Stimulated activated naive B cell treated with anti-CD40 and anti-IgM and Interleukin-4, amounts not matched to agents 10 μg/mL and 1 μg/mL and 100 μg/mL, for 72 hours (primary cell): ENCODE measurements around the gene NRTN.

Experiments used
- ATAC-seq, 2 donors: fragments of 150-1000 bp; cut with Tn5 transposase; replicated peaks; 2 replicates each; pipeline ENCODE4 v1.10.0; 2021; ENCODE audit warnings: moderate library complexity in 1 of 2
- DNase-seq: peaks from one replicate; pipeline ENCODE4 v3.0.0; 2021
- H3K27ac Mint-ChIP-seq: one replicate; pipeline ENCODE4 v1.8.0; 2022; ENCODE audit warnings: mild to moderate bottlenecking, mixed read lengths
- H3K27me3 Mint-ChIP-seq, 2 donors: one replicate each; pipeline ENCODE4 v1.8.0; 2022; ENCODE audit warnings: mixed read lengths in 2 of 2
- H3K36me3 Mint-ChIP-seq, 2 donors: one replicate each; pipeline ENCODE4 v1.8.0; 2022; ENCODE audit warnings: mixed read lengths in 2 of 2, mild to moderate bottlenecking in 1 of 2
- H3K4me1 Mint-ChIP-seq, 2 donors: one replicate each; pipeline ENCODE4 v1.8.0; 2022; ENCODE audit warnings: mixed read lengths in 2 of 2, mild to moderate bottlenecking in 1 of 2
- H3K4me3 Mint-ChIP-seq, 2 donors: one replicate each; pipeline ENCODE4 v1.8.0; 2022; ENCODE audit warnings: mild to moderate bottlenecking in 2 of 2, mixed read lengths in 2 of 2, moderate library complexity in 1 of 2
- H3K9me3 Mint-ChIP-seq, 2 donors: one replicate each; pipeline ENCODE4 v1.8.0; 2022; ENCODE audit warnings: mixed read lengths in 2 of 2, mild to moderate bottlenecking in 1 of 2

Gene NRTN

GRCh38 chr19:5785423-5785822 is 19.4 kb upstream of the NRTN start:
- no peak overlapping the region for H3K4me3 Mint-ChIP-seq
- H3K9me3 Mint-ChIP-seq: peaks cover 0 to 4% of the 10 kb centered on the region in 2 donors
- ATAC-seq (no peak), DNase-seq (no peak)
- peaks cover 33 to 52% of the 10 kb centered on the region in 2 donors for H3K36me3 Mint-ChIP-seq
- peaks cover 12 to 23% of the 10 kb centered on the region in 2 donors for H3K4me1 Mint-ChIP-seq
- H3K27me3 Mint-ChIP-seq: no peaks in the 10 kb centered on the region
- H3K27ac Mint-ChIP-seq: no peak overlapping the region

DNA sequence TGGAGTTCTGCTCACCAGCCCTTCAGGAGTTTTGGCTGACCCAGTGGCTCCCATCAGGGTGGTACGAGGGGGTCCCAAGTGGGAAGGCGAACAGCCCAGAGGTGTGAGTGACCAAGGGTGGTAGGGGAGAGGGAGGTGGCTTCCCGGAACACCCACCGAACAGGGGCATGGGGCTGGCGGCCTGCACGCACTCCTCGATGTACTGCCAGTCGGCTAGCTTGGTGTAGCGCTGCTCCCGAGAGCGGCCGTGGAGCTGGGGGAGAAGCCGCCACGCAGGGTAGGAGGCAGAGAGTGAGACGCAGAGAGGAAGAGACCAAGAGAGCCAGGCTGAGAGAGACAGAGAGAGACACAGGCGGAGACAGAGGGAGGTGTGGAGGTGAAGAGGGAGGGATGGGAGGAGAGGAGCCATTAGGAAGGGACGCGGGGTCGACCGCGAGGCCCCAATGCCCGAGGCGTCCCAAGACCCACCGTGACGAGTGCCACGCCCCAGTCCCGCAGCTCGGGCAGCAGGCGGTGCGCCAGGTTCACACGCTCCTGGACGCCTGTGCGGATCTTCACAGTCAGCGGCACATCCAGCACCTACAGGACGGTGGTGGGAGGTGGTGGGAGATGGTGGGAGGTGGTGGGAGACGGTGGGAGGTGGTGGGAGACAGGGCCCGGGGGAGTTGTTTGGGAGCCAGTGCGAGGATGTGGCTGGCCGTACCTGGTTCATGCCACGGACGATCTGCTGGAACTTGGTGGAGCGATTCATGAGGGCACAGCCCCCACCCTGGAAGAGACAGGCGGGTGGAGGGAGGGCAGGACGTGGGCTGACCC is 18.1 kb upstream of the NRTN start:
- Mint-ChIP-seq H3K27me3 (no peaks in the 10 kb centered on the region), H3K4me1 (peaks cover 16 to 24% of the 10 kb centered on the region in 2 donors), H3K9me3 (peaks cover 0 to 5% of the 10 kb centered on the region in 2 donors), H3K27ac (no peak overlapping the region), H3K4me3 (no peak overlapping the region), H3K36me3 (peaks cover 38 to 59% of the 10 kb centered on the region in 2 donors)
- DNase-seq (no peak), ATAC-seq (no peak)

- peaks cover 0 to 5% of the 10 kb centered on the region in 2 donors for H3K9me3 Mint-ChIP-seq
- no peak for ATAC-seq
- DNase-seq: no peak
- H3K27ac Mint-ChIP-seq: peak overlapping the region; percentile 39
- H3K36me3 Mint-ChIP-seq: peaks cover 38 to 59% of the 10 kb centered on the region in 2 donors
- peaks cover 16 to 24% of the 10 kb centered on the region in 2 donors for H3K4me1 Mint-ChIP-seq
- H3K27me3 Mint-ChIP-seq: no peaks in the 10 kb centered on the region
- no peak overlapping the region for H3K4me3 Mint-ChIP-seq
Observed at GRCh38 chr19:5787409-5788182, 17.3 kb upstream of the NRTN start.

GRCh38 chr19:5788422-5788821 is 16.4 kb upstream of the NRTN start:
- Mint-ChIP-seq H3K27me3 (peaks cover 0 to 6% of the 10 kb centered on the region in 2 donors), H3K9me3 (peaks cover 0 to 5% of the 10 kb centered on the region in 2 donors), H3K4me3 (no peak overlapping the region), H3K36me3 (peaks cover 36 to 54% of the 10 kb centered on the region in 2 donors), H3K4me1 (peaks cover 16 to 24% of the 10 kb centered on the region in 2 donors), H3K27ac (no peak overlapping the region)
- no peak for DNase-seq
- ATAC-seq: no peak

DNA sequence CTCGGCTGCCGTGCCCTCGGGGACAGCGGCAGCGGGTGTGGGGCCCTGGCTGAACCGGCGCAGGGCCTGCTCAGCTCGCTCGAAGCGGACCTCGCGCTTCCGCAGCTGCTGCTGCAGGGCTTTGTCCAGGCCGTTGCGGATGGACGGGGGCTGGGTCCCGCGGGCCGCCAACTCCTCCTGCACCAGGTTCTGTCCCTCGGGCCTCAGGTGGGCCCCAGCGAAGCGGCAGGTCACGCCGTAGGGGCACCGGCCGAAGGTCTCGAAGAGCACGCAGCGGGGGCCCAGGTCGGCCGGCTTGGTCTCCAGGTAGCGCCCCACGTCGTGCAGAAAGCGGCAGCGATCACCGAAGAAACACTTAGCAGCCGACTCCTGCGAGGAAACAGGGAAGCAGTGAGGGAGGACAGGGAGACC is 15.5 kb upstream of the NRTN start:
- Mint-ChIP-seq H3K9me3 (peaks cover 0 to 5% of the 10 kb centered on the region in 2 donors), H3K4me1 (peaks cover 18 to 24% of the 10 kb centered on the region in 2 donors), H3K36me3 (peaks cover 32 to 45% of the 10 kb centered on the region in 2 donors), H3K27me3 (peaks cover 0 to 6% of the 10 kb centered on the region in 2 donors), H3K4me3 (peak overlapping the region; percentile 57 to 93), H3K27ac (no peak overlapping the region)
- ATAC-seq (no peak), DNase-seq (no peak)

DNA sequence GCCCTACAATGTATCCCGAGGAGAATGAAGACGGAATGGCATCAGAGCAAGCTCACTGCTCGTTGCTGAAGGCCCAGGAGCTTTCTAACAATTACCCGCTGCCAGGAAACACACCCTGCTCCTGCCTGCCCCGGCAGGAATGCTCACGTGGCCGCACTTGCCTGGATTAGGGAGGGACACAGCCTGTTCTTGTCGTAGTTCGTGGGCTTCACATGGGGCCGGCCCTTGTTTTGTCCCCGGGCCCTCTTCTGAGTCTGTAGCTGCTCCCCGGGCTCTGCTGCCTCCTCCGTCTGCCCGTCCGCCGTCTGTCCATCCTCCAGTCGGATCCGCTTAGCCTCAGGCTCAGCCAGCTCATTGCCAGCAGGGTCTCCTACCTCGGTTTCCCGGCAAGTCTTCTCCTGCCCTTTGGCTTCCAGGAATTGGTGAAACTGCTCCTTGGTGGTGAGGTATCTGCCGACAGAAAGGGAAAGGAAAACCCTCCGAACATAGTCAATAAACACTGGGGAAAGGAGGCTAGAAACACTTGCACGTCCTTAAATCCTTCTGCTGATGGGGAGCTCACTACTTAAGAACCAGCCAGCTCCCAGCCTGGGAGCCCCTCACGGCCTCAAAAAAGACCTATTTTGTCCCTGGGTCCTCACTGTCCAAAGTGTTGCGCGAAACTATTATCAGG is 14.8 kb upstream of the NRTN start:
- no peak for ATAC-seq
- peak overlapping the region; percentile 100 for H3K27ac Mint-ChIP-seq
- peaks cover 0 to 6% of the 10 kb centered on the region in 2 donors for H3K27me3 Mint-ChIP-seq
- peaks cover 0 to 5% of the 10 kb centered on the region in 2 donors for H3K9me3 Mint-ChIP-seq
- H3K4me3 Mint-ChIP-seq: peak overlapping the region; percentile 93 to 98
- peaks cover 32 to 41% of the 10 kb centered on the region in 2 donors for H3K36me3 Mint-ChIP-seq
- DNase-seq: no peak
- H3K4me1 Mint-ChIP-seq: peaks cover 18 to 24% of the 10 kb centered on the region in 2 donors

DNA sequence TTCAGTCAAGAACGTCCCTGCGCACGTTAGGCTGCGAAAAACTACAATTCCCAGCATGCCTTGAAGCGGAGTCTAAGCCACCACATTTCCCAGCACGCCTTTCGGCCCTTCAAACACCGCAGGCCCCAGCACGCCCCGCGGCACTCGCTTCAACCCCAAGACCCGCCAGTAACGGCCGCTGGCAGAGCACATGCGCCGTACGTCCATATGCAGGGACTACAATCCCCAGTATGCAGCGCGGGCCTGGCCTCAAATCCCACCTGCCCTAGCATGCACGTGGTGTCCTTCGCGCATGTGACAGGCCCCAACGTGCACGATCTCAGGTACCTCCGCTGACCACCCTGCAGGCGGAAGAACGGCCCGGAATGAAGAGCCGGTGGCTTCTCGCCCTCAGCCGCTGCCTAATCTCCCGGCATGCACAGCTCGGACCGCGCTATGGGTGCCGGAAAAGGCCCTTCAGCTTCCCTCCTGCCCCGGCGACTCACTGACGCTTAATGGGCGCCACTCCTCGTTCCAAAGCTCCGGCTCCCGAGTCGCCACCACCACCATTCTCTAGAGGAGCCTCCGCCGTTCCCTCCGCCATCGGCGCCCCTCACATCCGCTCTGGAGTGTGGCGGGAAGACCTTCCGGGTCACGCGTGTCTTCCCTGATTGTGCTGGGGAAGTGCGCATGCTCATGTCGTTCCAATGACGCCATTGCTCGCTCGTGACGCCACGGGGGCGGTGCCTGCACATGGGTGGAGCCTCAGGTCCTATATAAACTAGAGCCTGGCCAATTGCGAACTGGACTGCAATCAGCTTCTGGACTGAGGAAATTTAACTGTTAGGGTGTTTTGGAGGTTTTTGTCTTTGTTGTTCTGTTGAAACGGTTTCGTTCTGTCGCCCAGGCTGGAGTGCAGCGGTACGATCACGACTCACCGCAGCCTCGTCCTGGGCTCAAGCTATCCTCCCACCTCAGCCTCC is 14.0 kb upstream of the NRTN start, which contains the start of gene DUS3L:
TSS of gene DUS3L (minus strand) at position 605 of the 962 bp plus-strand sequence. CDS start at position 583, 22 bp downstream.
- Mint-ChIP-seq H3K27ac (peak within 1 kb of the TSS; percentile 100), H3K36me3 (peaks cover 32 to 38% of the 10 kb centered on the region in 2 donors), H3K4me3 (peak within 1 kb of the TSS; percentile 93 to 98), H3K27me3 (peaks cover 0 to 6% of the 10 kb centered on the region in 2 donors), H3K4me1 (peaks cover 18 to 24% of the 10 kb centered on the region in 2 donors), H3K9me3 (peaks cover 0 to 5% of the 10 kb centered on the region in 2 donors)
- ATAC-seq (peak; percentile 96 to 97), DNase-seq (peak; percentile 95)

DNA sequence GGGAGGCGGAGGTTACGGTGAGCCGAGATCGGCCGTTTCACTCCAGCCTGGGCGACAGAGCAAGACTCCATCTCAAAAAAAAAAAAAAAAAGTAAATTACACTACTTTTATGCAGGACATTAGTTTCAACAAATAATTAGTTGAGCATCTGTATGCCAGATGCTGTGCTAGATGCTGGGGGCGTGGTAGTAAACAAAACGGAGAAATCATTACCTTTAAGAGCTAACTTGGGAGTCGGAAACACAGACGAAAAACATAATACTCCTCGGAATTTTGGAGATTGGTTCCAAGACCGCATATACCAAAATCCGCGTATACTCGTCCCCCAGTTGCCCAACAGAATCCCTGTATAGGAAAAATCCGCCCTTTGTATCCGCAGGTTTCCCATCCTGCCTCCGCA is 12.6 kb upstream of the NRTN start:
- Mint-ChIP-seq H3K27me3 (peaks cover 5 to 6% of the 10 kb centered on the region in 2 donors), H3K4me3 (no peak overlapping the region), H3K9me3 (peaks cover 0 to 5% of the 10 kb centered on the region in 2 donors), H3K36me3 (peaks cover 22 to 25% of the 10 kb centered on the region in 2 donors), H3K4me1 (peaks cover 16 to 24% of the 10 kb centered on the region in 2 donors), H3K27ac (no peak overlapping the region)
- no peak for DNase-seq
- no peak for ATAC-seq

- Mint-ChIP-seq H3K4me3 (no peak overlapping the region), H3K4me1 (peaks cover 13 to 20% of the 10 kb centered on the region in 2 donors), H3K36me3 (peaks cover 18 to 21% of the 10 kb centered on the region in 2 donors), H3K9me3 (peaks cover 0 to 5% of the 10 kb centered on the region in 2 donors), H3K27ac (no peak overlapping the region), H3K27me3 (peaks cover 10 to 12% of the 10 kb centered on the region in 2 donors)
- no peak for ATAC-seq
- no peak for DNase-seq
Observed at GRCh38 chr19:5793188-5793587, 11.7 kb upstream of the NRTN start.

- Mint-ChIP-seq H3K36me3 (peaks cover 5 to 7% of the 10 kb centered on the region in 2 donors), H3K27ac (no peak overlapping the region), H3K4me3 (no peak overlapping the region), H3K9me3 (peaks cover 0 to 1% of the 10 kb centered on the region in 2 donors), H3K4me1 (peaks cover under 1 to 6% of the 10 kb centered on the region in 2 donors), H3K27me3 (peaks cover 27 to 33% of the 10 kb centered on the region in 2 donors)
- DNase-seq (no peak), ATAC-seq (no peak)
Observed at GRCh38 chr19:5795382-5795919, 9.4 kb upstream of the NRTN start.

DNA sequence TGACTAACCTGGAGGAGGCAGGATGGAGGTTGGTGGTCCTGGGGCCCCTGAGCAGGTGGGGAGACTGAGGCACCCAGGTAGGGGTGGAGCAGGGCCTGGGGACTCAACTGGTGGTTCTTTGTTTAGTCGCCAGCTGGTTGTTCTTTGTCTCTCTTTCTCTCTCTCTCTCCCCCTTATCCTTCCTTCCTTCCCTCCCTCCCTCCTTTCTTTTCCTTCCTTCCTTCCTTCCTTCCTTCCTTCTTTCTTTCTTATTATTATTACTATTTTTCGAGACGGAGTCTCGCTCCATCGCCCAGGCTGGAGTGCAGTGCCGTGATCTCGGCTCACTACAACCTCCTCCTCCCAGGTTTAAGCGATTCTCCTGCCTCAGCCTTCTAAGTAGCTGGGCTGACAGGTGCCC is 6.6 kb upstream of the NRTN start:
- ATAC-seq (no peak), DNase-seq (no peak)
- H3K4me3 Mint-ChIP-seq: no peak overlapping the region
- no peaks in the 10 kb centered on the region for H3K9me3 Mint-ChIP-seq
- H3K27me3 Mint-ChIP-seq: peaks cover 43 to 57% of the 10 kb centered on the region in 2 donors
- H3K27ac Mint-ChIP-seq: no peak overlapping the region
- no peaks in the 10 kb centered on the region for H3K36me3 Mint-ChIP-seq
- peaks cover 13 to 14% of the 10 kb centered on the region in 2 donors for H3K4me1 Mint-ChIP-seq

- no peak for DNase-seq
- no peaks in the 10 kb centered on the region for H3K9me3 Mint-ChIP-seq
- H3K27me3 Mint-ChIP-seq: peaks cover 54 to 68% of the 10 kb centered on the region in 2 donors
- no peak overlapping the region for H3K4me3 Mint-ChIP-seq
- H3K4me1 Mint-ChIP-seq: peaks cover 18 to 27% of the 10 kb centered on the region in 2 donors
- ATAC-seq: no peak
- H3K27ac Mint-ChIP-seq: no peak overlapping the region
- peaks cover 0 to 4% of the 10 kb centered on the region in 2 donors for H3K36me3 Mint-ChIP-seq
Observed at GRCh38 chr19:5799247-5800241, 5.3 kb upstream of the NRTN start.
